Breast epithelium (tissue), 4 donors: ENCODE measurements around the gene REM2. TPM values are rescaled to one million over a fixed set of nuclear protein-coding genes. Genes with fewer than 3 reads are reported as not detected.
A peak's percentile ranks its signal among the peaks of the same experiment; 100 is the strongest.

Source experiments
- DNase-seq, 2 donors: peaks; one replicate each; pipeline ENCODE4 v3.0.0-alpha.2; 2019; ENCODE audit warnings: low spot score in 2 of 2
- H3K27ac ChIP-seq, 2 donors: fragments of 200-600 bp; sonication (generic) in 1 of 2; one replicate each; pipeline ENCODE4 v1.5.1; 2016 to 2019; ENCODE audit warnings: mild to moderate bottlenecking in 1 of 2
- H3K27me3 ChIP-seq, 2 donors: fragments of 200-600 bp; sonication (generic) in 1 of 2; one replicate each; pipeline versions ENCODE4 v1.5.1 to v1.6.0; 2017 to 2019; ENCODE audit warnings: control low read depth in 1 of 2, mild to moderate bottlenecking in 1 of 2
- H3K36me3 ChIP-seq: fragments of 200-600 bp; one replicate; pipeline ENCODE4 v1.5.1; 2019
- H3K4me1 ChIP-seq, 2 donors: fragments of 200-600 bp; sonication (generic); one replicate each; pipeline ENCODE4 v1.5.1; 2016 to 2019; ENCODE audit warnings: control low read depth in 1 of 2
- H3K4me3 ChIP-seq, 3 donors: fragments of 200-600 bp; sonication (generic); 1 replicate in 2 of 3; 2 replicates in 1 of 3; pipeline ENCODE4 v1.5.1; 2016 to 2019; ENCODE audit warnings: mild to moderate bottlenecking in 3 of 3, moderate library complexity in 2 of 3
- H3K9me3 ChIP-seq, 2 donors: fragments of 200-600 bp; sonication (generic) in 1 of 2; one replicate each; pipeline ENCODE4 v1.5.1; 2016 to 2019; ENCODE audit warnings: control low read depth in 1 of 2
- POLR2A ChIP-seq: fragments of 450-650 bp; IDR thresholded peaks from one replicate; pipeline ENCODE4 v1.6.1; 2016; ENCODE audit warnings: antibody characterized with exemption, mild to moderate bottlenecking, moderate library complexity
- POLR2AphosphoS5 ChIP-seq, 3 donors: sonication (generic); formaldehyde crosslinking; IDR thresholded peaks; one replicate each; pipeline ENCODE4 v1.6.1; 2017; ENCODE audit warnings: antibody characterized with exemption in 3 of 3
- intact Hi-C: fragments of 100-400 bp; cut with DNase I; formaldehyde crosslinking; loops from one replicate; pipeline ENCODE4 v1.15.1; 2023; ENCODE audit warnings: low total_unique reads
- total RNA-seq, 3 donors: library from RNA; depleted of rRNA; stranded (reverse); fragments of >200 nt; gene quantifications; one replicate each; pipeline ENCODE4 v1.1.0, GENCODE V29; 2016
- TF ChIP-seq, protein P1 (sequence below), 3 donors: fragments of 450-650 bp; IDR thresholded peaks; one replicate each; pipeline ENCODE4 v1.5.1; 2016 to 2017; ENCODE audit warnings: antibody characterized with exemption in 3 of 3, mild to moderate bottlenecking in 3 of 3, moderate library complexity in 3 of 3

REM2 gene
- total RNA-seq, 3 donors from 2014 or later, result 0.96 to 1.3 (median 1.2) TPM

DNA sequence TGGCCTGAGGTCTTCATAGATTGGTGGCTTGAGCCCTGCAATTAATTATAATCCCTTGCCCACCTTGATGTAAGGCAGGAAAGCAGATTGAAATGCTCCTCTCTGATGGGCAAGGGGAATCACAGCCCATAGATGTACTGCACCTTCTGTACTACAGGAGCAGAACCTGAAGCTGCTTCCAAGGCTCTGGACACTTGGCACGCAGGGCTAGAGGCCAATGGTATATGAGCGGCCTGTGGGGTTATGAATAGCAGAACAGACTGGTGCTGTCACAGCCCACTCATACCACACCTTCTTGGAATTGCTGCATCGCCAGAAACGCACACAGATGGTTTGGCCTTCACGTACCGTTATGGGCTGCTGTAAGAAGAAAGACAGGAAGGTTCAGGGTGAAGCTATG is 37.7 kb downstream of the REM2 start:
- intact Hi-C loops, result no loop called here
- H3K36me3 ChIP-seq, result peaks cover 6% of the 10 kb centered on the region
- no peak for DNase-seq
- H3K27ac ChIP-seq, result peak overlapping the region in 1 of 2 donors; percentile 97
- peaks cover 0 to 3% of the 10 kb centered on the region in 2 donors for H3K4me1 ChIP-seq
- no peaks in the 10 kb centered on the region for H3K9me3 ChIP-seq
- TF ChIP-seq POLR2A (no peak), POLR2AphosphoS5 (IDR thresholded peaks at IDR 0.05) (no peak)
- TF ChIP-seq, protein P1, sequence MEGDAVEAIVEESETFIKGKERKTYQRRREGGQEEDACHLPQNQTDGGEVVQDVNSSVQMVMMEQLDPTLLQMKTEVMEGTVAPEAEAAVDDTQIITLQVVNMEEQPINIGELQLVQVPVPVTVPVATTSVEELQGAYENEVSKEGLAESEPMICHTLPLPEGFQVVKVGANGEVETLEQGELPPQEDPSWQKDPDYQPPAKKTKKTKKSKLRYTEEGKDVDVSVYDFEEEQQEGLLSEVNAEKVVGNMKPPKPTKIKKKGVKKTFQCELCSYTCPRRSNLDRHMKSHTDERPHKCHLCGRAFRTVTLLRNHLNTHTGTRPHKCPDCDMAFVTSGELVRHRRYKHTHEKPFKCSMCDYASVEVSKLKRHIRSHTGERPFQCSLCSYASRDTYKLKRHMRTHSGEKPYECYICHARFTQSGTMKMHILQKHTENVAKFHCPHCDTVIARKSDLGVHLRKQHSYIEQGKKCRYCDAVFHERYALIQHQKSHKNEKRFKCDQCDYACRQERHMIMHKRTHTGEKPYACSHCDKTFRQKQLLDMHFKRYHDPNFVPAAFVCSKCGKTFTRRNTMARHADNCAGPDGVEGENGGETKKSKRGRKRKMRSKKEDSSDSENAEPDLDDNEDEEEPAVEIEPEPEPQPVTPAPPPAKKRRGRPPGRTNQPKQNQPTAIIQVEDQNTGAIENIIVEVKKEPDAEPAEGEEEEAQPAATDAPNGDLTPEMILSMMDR (IDR thresholded peaks at IDR 0.05), result no peak
- H3K4me3 ChIP-seq, result no peak overlapping the region
- H3K27me3 ChIP-seq, result no peaks in the 10 kb centered on the region

GRCh38 chr14:22922294-22922693 is 39.3 kb downstream of the REM2 start:
- intact Hi-C loops, result no loop called here
- no peak for DNase-seq
- no peak overlapping the region for H3K27ac ChIP-seq
- H3K4me3 ChIP-seq, result no peak overlapping the region
- H3K4me1 ChIP-seq, result no peaks in the 10 kb centered on the region
- peaks cover 9% of the 10 kb centered on the region for H3K36me3 ChIP-seq
- no peaks in the 10 kb centered on the region for H3K27me3 ChIP-seq
- no peaks in the 10 kb centered on the region for H3K9me3 ChIP-seq
- no peak for TF ChIP-seq POLR2AphosphoS5 (IDR thresholded peaks at IDR 0.05)
- TF ChIP-seq POLR2A, result no peak
- TF ChIP-seq, protein P1 (IDR thresholded peaks at IDR 0.05), result no peak

GRCh38 chr14:22923746-22924145 is 40.7 kb downstream of the REM2 start:
- peaks cover 3 to 11% of the 10 kb centered on the region in 2 donors for H3K4me1 ChIP-seq
- no peak overlapping the region for H3K4me3 ChIP-seq
- TF ChIP-seq, protein P1 (IDR thresholded peaks at IDR 0.05), result no peak
- TF ChIP-seq POLR2AphosphoS5 (IDR thresholded peaks at IDR 0.05), result no peak
- no peak for TF ChIP-seq POLR2A
- peaks cover 9% of the 10 kb centered on the region for H3K36me3 ChIP-seq
- no peak overlapping the region for H3K27ac ChIP-seq
- no peaks in the 10 kb centered on the region for H3K9me3 ChIP-seq
- no peaks in the 10 kb centered on the region for H3K27me3 ChIP-seq
- intact Hi-C loops, result no loop called here
- no peak for DNase-seq

- Histone ChIP-seq H3K4me1 (peaks cover 3 to 11% of the 10 kb centered on the region in 2 donors), H3K27ac (no peak overlapping the region), H3K9me3 (no peaks in the 10 kb centered on the region), H3K4me3 (no peak overlapping the region), H3K36me3 (peaks cover 9% of the 10 kb centered on the region), H3K27me3 (no peaks in the 10 kb centered on the region)
- TF ChIP-seq, protein P1 (IDR thresholded peaks at IDR 0.05), result no peak
- intact Hi-C loops, result no loop called here
- no peak for DNase-seq
These were observed 42.5 kb downstream of the REM2 start for GRCh38 chr14:22925513-22925912.

GRCh38 chr14:22926316-22926715 is 43.3 kb downstream of the REM2 start:
- no peaks in the 10 kb centered on the region for H3K27me3 ChIP-seq
- no peak overlapping the region for H3K27ac ChIP-seq
- H3K4me1 ChIP-seq, result peaks cover 3 to 11% of the 10 kb centered on the region in 2 donors
- H3K9me3 ChIP-seq, result no peaks in the 10 kb centered on the region
- TF ChIP-seq, protein P1 (IDR thresholded peaks at IDR 0.05), result no peak
- TF ChIP-seq POLR2AphosphoS5 (IDR thresholded peaks at IDR 0.05) (no peak), POLR2A (no peak)
- DNase-seq, result no peak
- no peak overlapping the region for H3K4me3 ChIP-seq
- intact Hi-C loops, result no loop called here
- peaks cover 9% of the 10 kb centered on the region for H3K36me3 ChIP-seq
